ENCODE measurements around the gene PTPA.
A peak's percentile ranks its signal among the peaks of the same experiment; 100 is the strongest.

- TF ChIP-seq CTCF (IDR thresholded peaks at IDR 0.05) (no peak), POLR2A (IDR thresholded peaks at IDR 0.05) (peak in 1 of 2 donors; percentile 44)
Measured at GRCh38 chr9:129139993-129140396, 28.8 kb downstream of the PTPA start.

Measured in Peyer's patch (tissue), 4 donors.